HFFc6 (cell line): ENCODE data around the gene EIF3F. TPM values are rescaled to one million over a fixed set of nuclear protein-coding genes. Genes with fewer than 3 reads are reported as not detected.

Source experiments
- DNase-seq: peaks from one replicate; pipeline ENCODE4 v3.0.0-alpha.2; 2018
- H3K27ac Mint-ChIP-seq: 2 replicates; pipeline ENCODE4 v1.8.0; 2020; ENCODE audit warnings: mild to moderate bottlenecking, mixed read lengths
- H3K27me3 Mint-ChIP-seq: 2 replicates; pipeline ENCODE4 v1.8.0; 2021; ENCODE audit warnings: mild to moderate bottlenecking, moderate library complexity, mixed read lengths; ENCODE audit not compliant: insufficient read depth
- H3K36me3 Mint-ChIP-seq: 2 replicates; pipeline ENCODE4 v1.8.0; 2021; ENCODE audit warnings: low read depth, mixed read lengths
- H3K4me1 Mint-ChIP-seq: 2 replicates; pipeline ENCODE4 v1.8.0; 2020; ENCODE audit warnings: low read depth, mixed read lengths
- H3K4me3 Mint-ChIP-seq: 2 replicates; pipeline ENCODE4 v1.8.0; 2020; ENCODE audit warnings: mild to moderate bottlenecking, moderate library complexity, mixed read lengths
- H3K9me3 Mint-ChIP-seq: 2 replicates; pipeline ENCODE4 v1.8.0; 2020; ENCODE audit warnings: mild to moderate bottlenecking, mixed read lengths
- CTCF ChIP-seq: fragments of 200-600 bp; sonication (generic); IDR thresholded peaks from 2 replicates; pipeline ENCODE4 v1.5.0; 2021; ENCODE audit warnings: antibody characterized with exemption, mild to moderate bottlenecking
- total RNA-seq, 6 experiments: library from RNA; stranded (reverse); fragmentation: NEBNext Ultra II Directional; extraction: Animal tissue kit (Norgen Biotek cat#: 25700); gene quantifications; 2 replicates in 1 of 6; 3 replicates in 5 of 6; pipeline ENCODE4 v1.2.3, GENCODE V29; 2021

Gene EIF3F
- total RNA-seq, 6 experiments from 2014 or later: 312 to 407 (median 344) TPM

- peak; percentile 98 for DNase-seq
- no peak for TF ChIP-seq CTCF
- H3K27me3 Mint-ChIP-seq: peaks cover 5% of the 10 kb centered on the region
- H3K9me3 Mint-ChIP-seq: no peaks in the 10 kb centered on the region
- H3K4me1 Mint-ChIP-seq: peaks cover 44% of the 10 kb centered on the region
- no peaks in the 10 kb centered on the region for H3K36me3 Mint-ChIP-seq
- H3K4me3 Mint-ChIP-seq: peak overlapping the region; percentile 42; the same call in 1 of the 2 replicates
- H3K27ac Mint-ChIP-seq: peak overlapping the region; percentile 71
Measured at GRCh38 chr11:8011981-8012444, 24.9 kb downstream of the EIF3F start.

GRCh38 chr11:8013833-8014232 is 26.7 kb downstream of the EIF3F start:
- no peak for DNase-seq
- H3K4me3 Mint-ChIP-seq: no peak overlapping the region
- H3K27ac Mint-ChIP-seq: no peak overlapping the region
- H3K36me3 Mint-ChIP-seq: no peaks in the 10 kb centered on the region
- peaks cover 3% of the 10 kb centered on the region for H3K27me3 Mint-ChIP-seq
- no peaks in the 10 kb centered on the region for H3K9me3 Mint-ChIP-seq
- TF ChIP-seq CTCF: no peak
- H3K4me1 Mint-ChIP-seq: peaks cover 51% of the 10 kb centered on the region

GRCh38 chr11:8015753-8016239 is 28.7 kb downstream of the EIF3F start:
- Mint-ChIP-seq H3K36me3 (no peaks in the 10 kb centered on the region), H3K4me3 (peak overlapping the region; percentile 47), H3K27ac (peak overlapping the region; percentile 50), H3K27me3 (no peaks in the 10 kb centered on the region; the same call in 1 of the 2 replicates), H3K9me3 (no peaks in the 10 kb centered on the region), H3K4me1 (peaks cover 58% of the 10 kb centered on the region)
- DNase-seq: peak; percentile 45
- TF ChIP-seq CTCF: no peak

- Mint-ChIP-seq H3K27me3 (no peaks in the 10 kb centered on the region; the same call in 1 of the 2 replicates), H3K4me3 (peak overlapping the region; percentile 47), H3K27ac (peak overlapping the region; percentile 50), H3K36me3 (no peaks in the 10 kb centered on the region), H3K9me3 (no peaks in the 10 kb centered on the region), H3K4me1 (peaks cover 51% of the 10 kb centered on the region)
- DNase-seq: no peak
- TF ChIP-seq CTCF: no peak
Measured at GRCh38 chr11:8016440-8016839, 29.3 kb downstream of the EIF3F start.

GRCh38 chr11:8017071-8017470 is 29.9 kb downstream of the EIF3F start:
- peak overlapping the region; percentile 50 for H3K27ac Mint-ChIP-seq
- no peaks in the 10 kb centered on the region for H3K36me3 Mint-ChIP-seq
- peaks cover 45% of the 10 kb centered on the region for H3K4me1 Mint-ChIP-seq
- no peak for DNase-seq
- peak overlapping the region; percentile 47; the same call in 1 of the 2 replicates for H3K4me3 Mint-ChIP-seq
- no peak for TF ChIP-seq CTCF
- no peaks in the 10 kb centered on the region; the same call in 1 of the 2 replicates for H3K27me3 Mint-ChIP-seq
- H3K9me3 Mint-ChIP-seq: no peaks in the 10 kb centered on the region
